ENCODE measurements around the gene FGF14. TPM values are rescaled to one million over a fixed set of nuclear protein-coding genes. Genes with fewer than 3 reads are reported as not detected.

FGF14 gene
- total RNA-seq, 1 experiment from 2014 or later: 0.22 TPM

- Histone ChIP-seq H3K79me2 (ENCODE audit: insufficient read depth, low read length) (no peaks in the 10 kb centered on the region), H3K4ac (ENCODE audit: low read depth, low read length) (no peak overlapping the region), H4K5ac (ENCODE audit: insufficient read length, low read depth, low read length) (no peak overlapping the region), H3K4me2 (ENCODE audit: insufficient read depth, insufficient read length, low read length) (no peak overlapping the region), H3K56ac (ENCODE audit: insufficient read length, low read depth, low read length) (no peak overlapping the region), H3K27me3 (ENCODE audit: insufficient read depth, low read length) (no peaks in the 10 kb centered on the region), H2BK15ac (ENCODE audit: low read depth, low read length) (no peak overlapping the region), H3K23me2 (ENCODE audit: insufficient read length, low read depth, low read length, poor library complexity, severe bottlenecking) (no peaks in the 10 kb centered on the region), H3K27ac (ENCODE audit: insufficient read length, low read depth, low read length) (no peak overlapping the region), H2AFZ (ENCODE audit: low read length) (no peak overlapping the region), H3K18ac (ENCODE audit: insufficient read length, low read depth, low read length) (no peak overlapping the region), H2BK5ac (ENCODE audit: insufficient read length, low read length) (no peak overlapping the region), H4K91ac (ENCODE audit: insufficient read length, low read depth, low read length) (no peak overlapping the region), H3K9me3 (ENCODE audit: control insufficient read depth, low read depth, low read length) (no peaks in the 10 kb centered on the region), H3K9ac (ENCODE audit: extremely low read depth, insufficient read length, low read length) (no peak overlapping the region), H3K4me1 (ENCODE audit: insufficient read depth, low read length) (no peaks in the 10 kb centered on the region), H3T11ph (ENCODE audit: low read length) (no peak overlapping the region), H4K20me1 (ENCODE audit: control insufficient read depth, insufficient read depth, insufficient read length) (no peaks in the 10 kb centered on the region), H2BK12ac (ENCODE audit: insufficient read length, low read depth, low read length) (no peak overlapping the region), H2BK20ac (ENCODE audit: low read depth, low read length, poor library complexity, severe bottlenecking) (no peak overlapping the region), H3K23ac (ENCODE audit: insufficient read length, low read depth, low read length) (no peak overlapping the region), H4K8ac (replicated peaks; ENCODE audit: insufficient read length, low read depth, low read length) (no peak overlapping the region), H3K79me1 (ENCODE audit: insufficient read depth, low read depth, low read length, poor library complexity, severe bottlenecking) (no peaks in the 10 kb centered on the region), H2AK5ac (ENCODE audit: insufficient read length, low read length) (no peak overlapping the region), H3K14ac (ENCODE audit: insufficient read depth, low read length) (no peak overlapping the region), H2BK120ac (ENCODE audit: low read depth, low read length, poor library complexity, severe bottlenecking) (no peak overlapping the region)
- peaks cover 1% of the 10 kb centered on the region; the same call in 1 of the 2 replicates for H3K27me3 Mint-ChIP-seq (ENCODE audit: low read depth)
- no peak overlapping the region for H3K27ac Mint-ChIP-seq
- no peaks in the 10 kb centered on the region for H3K36me3 Mint-ChIP-seq (ENCODE audit: insufficient read depth in 1 of 3, low read depth in 3 of 3)
- no peaks in the 10 kb centered on the region for H3K9me3 Mint-ChIP-seq
- TF ChIP-seq CTCF (conservative IDR thresholded peaks at IDR 0.05): no peak
- no peak overlapping the region for H3K4me3 Mint-ChIP-seq
- no CpG with 5 or more reads among the region's 5 CpGs for WGBS (ENCODE audit: extremely low coverage, insufficient read length, low lambda C conversion rate)
- DNase-seq: no peak
- no peaks in the 10 kb centered on the region for H3K4me1 Mint-ChIP-seq
Measured at GRCh38 chr13:101858860-101859259, 543.0 kb downstream of the FGF14 start.

Measured in H9 (cell line).